Subcutaneous abdominal adipose tissue (tissue), 5 donors: ENCODE results near the gene CBLN3.
"Not testable (repeated sequence)": the region's sequence is repeated elsewhere in the genome, so short reads cannot be mapped to it uniquely, and the experiment has no call there.

Experiments
- H3K27ac ChIP-seq: one replicate; pipeline ENCODE4 v1.7.0; 2013; ENCODE audit warnings: low read depth, mild to moderate bottlenecking, inconsistent platforms, low read length, moderate library complexity
- H3K27me3 ChIP-seq, 5 donors: one replicate each; pipeline ENCODE4 v1.7.0; 2013; ENCODE audit warnings: low read length in 5 of 5, inconsistent platforms in 1 of 5; ENCODE audit not compliant: control insufficient read depth in 5 of 5, insufficient read depth in 4 of 5
- H3K36me3 ChIP-seq, 5 donors: one replicate each; pipeline ENCODE4 v1.7.0; 2013; ENCODE audit warnings: low read length in 5 of 5; ENCODE audit not compliant: control insufficient read depth in 5 of 5, insufficient read depth in 5 of 5
- H3K4me1 ChIP-seq, 5 donors: one replicate each; pipeline ENCODE4 v1.7.0; 2013; ENCODE audit warnings: low read length in 5 of 5, mild to moderate bottlenecking in 3 of 5, moderate library complexity in 1 of 5; ENCODE audit not compliant: control insufficient read depth in 5 of 5, insufficient read depth in 5 of 5
- H3K4me3 ChIP-seq, 5 donors: one replicate each; pipeline ENCODE4 v1.7.0; 2013; ENCODE audit warnings: low read length in 5 of 5, low read depth in 1 of 5
- H3K9ac ChIP-seq, 5 donors: one replicate each; pipeline ENCODE4 v1.7.0; 2013; ENCODE audit warnings: low read length in 5 of 5, mild to moderate bottlenecking in 4 of 5, moderate library complexity in 3 of 5
- H3K9me3 ChIP-seq, 5 donors: one replicate each; pipeline ENCODE4 v1.7.0; 2013; ENCODE audit warnings: low read length in 5 of 5; ENCODE audit not compliant: control insufficient read depth in 5 of 5
- donor health status: healthy.
- donor health status: healthy.
- donor health status: healthy.
- donor health status: healthy.
- donor health status: healthy.

The CBLN3 gene

GRCh38 chr14:24395609-24396582, 33.6 kb downstream of the CBLN3 start:
- H3K36me3 ChIP-seq, result no peaks in the 10 kb centered on the region
- H3K4me1 ChIP-seq, result peaks cover 1 to 28% (median 20%) of the 10 kb centered on the region in 5 donors
- H3K27ac ChIP-seq, result no peak overlapping the region
- peaks cover 0 to 8% (median 4%) of the 10 kb centered on the region in 5 donors for H3K27me3 ChIP-seq
- no peak overlapping the region for H3K9ac ChIP-seq
- no peaks in the 10 kb centered on the region for H3K9me3 ChIP-seq
- H3K4me3 ChIP-seq, result no peak overlapping the region

DNA sequence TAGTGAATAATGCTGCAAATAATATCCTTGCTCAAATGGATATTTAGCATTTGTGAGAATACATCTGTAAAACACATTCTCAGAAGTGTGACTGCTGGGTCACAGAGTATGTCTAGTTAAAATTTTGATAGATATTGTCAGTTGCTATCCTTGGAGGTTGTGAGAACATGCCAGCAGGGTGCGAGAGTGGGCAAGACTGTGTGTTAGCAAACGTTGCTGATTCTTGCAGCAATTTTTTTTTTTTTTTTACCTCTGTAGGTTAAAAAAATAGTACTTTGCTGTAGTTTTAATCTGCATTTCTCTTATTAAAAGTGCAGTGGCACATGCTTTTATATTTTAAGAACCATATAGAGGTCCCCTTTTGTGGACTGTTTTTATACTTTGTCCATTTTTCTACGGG, 35.2 kb downstream of the CBLN3 start:
- peaks cover 0 to 8% (median 4%) of the 10 kb centered on the region in 5 donors for H3K27me3 ChIP-seq
- H3K9me3 ChIP-seq, result no peaks in the 10 kb centered on the region
- no peak overlapping the region for H3K4me3 ChIP-seq
- no peak overlapping the region for H3K27ac ChIP-seq
- H3K36me3 ChIP-seq, result no peaks in the 10 kb centered on the region
- H3K9ac ChIP-seq, result no peak overlapping the region
- peaks cover 0 to 13% (median 8%) of the 10 kb centered on the region in 5 donors for H3K4me1 ChIP-seq

GRCh38 chr14:24392325-24393091, 37.0 kb downstream of the CBLN3 start:
- Histone ChIP-seq H3K4me1 (peaks cover 0 to 8% (median 0%) of the 10 kb centered on the region in 5 donors), H3K9ac (no peak overlapping the region), H3K36me3 (no peaks in the 10 kb centered on the region), H3K9me3 (no peaks in the 10 kb centered on the region), H3K27me3 (peaks cover 0 to 8% (median 4%) of the 10 kb centered on the region in 5 donors), H3K27ac (no peak overlapping the region), H3K4me3 (no peak overlapping the region)

DNA sequence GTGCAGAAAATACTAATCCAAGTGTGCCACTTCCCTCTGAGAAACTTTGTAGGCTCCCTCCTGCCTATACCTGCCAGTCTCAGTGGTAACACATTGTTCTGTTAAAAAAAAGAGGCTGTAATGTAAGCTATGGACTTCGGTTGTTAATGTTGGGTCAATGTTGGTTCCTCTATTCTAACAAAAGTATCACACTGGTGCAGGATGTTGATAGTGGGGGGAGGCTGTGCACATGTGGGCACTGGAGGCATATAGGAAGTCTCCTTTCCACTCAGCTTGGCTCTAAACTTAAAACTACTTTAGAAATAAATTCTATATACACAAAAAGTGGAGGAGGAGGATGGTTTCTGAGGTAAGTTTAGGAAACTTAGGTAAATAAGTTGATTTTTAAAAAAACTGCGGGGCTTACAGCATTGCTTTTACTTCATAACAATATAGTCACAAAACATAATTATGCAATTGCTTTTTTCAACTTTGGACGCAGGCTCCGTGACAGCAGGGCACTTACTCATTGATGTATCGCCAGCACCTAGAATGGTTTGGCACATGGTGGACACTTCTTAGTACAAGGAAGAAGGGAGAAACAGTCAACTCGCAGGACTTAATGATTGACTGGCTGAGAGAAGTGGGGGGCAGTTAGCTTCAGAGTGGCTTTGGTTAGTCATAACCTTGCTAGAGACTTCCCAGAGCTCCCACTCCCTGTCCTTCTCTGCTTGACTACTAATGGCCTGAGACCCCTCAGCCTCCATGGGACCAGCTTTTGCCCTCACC, 38.6 kb downstream of the CBLN3 start:
- Histone ChIP-seq H3K9ac (no peak overlapping the region), H3K36me3 (no peaks in the 10 kb centered on the region), H3K27me3 (peaks cover 0 to 8% (median 4%) of the 10 kb centered on the region in 5 donors), H3K9me3 (no peaks in the 10 kb centered on the region), H3K4me3 (no peak overlapping the region), H3K4me1 (peaks cover 0 to 8% (median 0%) of the 10 kb centered on the region in 5 donors), H3K27ac (no peak overlapping the region)

GRCh38 chr14:24389226-24389848, 40.1 kb downstream of the CBLN3 start:
- Histone ChIP-seq H3K36me3 (no peaks in the 10 kb centered on the region), H3K9ac (no peak overlapping the region), H3K9me3 (no peaks in the 10 kb centered on the region), H3K4me3 (no peak overlapping the region), H3K27ac (no peak overlapping the region), H3K27me3 (peaks cover 0 to 8% (median 4%) of the 10 kb centered on the region in 5 donors), H3K4me1 (peaks cover 0 to 8% (median 0%) of the 10 kb centered on the region in 5 donors)

DNA sequence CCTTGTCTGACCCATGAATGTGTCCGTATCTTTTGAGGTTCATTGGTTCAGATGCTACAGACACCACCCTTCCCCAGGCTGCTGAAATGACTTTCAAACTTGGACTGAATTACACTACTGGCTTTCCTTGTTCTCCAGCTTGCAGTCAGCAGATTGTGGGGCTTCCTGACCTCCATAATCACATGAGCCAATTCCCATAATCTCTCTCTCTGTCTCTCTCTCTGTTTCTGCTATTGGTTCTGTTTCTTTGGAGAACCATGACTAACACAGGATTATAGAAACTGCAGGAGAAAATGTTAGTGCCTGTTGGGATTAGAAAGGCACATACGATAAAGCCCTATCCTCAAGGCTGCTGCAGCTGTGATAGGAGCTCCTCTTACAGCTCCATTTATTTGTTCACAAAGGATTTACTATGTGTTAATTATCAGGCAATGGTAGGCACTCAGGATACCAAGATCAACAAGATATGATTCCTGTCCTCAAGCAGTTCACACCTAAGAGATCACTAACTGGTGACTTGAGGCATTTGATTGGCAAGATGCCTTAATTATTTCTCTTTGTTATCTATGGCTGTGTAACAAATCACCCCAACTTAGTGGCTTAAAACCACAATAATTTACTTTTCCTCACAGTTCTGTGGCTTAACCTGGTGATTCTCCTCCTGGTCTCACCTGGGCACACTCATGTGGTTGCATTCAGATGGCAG, 40.8 kb downstream of the CBLN3 start:
- no peak overlapping the region for H3K9ac ChIP-seq
- peaks cover 0 to 9% (median 5%) of the 10 kb centered on the region in 5 donors for H3K27me3 ChIP-seq
- H3K9me3 ChIP-seq, result no peaks in the 10 kb centered on the region
- H3K27ac ChIP-seq, result no peak overlapping the region
- no peak overlapping the region for H3K4me3 ChIP-seq
- no peaks in the 10 kb centered on the region for H3K36me3 ChIP-seq
- H3K4me1 ChIP-seq, result peaks cover 0 to 8% (median 0%) of the 10 kb centered on the region in 5 donors

DNA sequence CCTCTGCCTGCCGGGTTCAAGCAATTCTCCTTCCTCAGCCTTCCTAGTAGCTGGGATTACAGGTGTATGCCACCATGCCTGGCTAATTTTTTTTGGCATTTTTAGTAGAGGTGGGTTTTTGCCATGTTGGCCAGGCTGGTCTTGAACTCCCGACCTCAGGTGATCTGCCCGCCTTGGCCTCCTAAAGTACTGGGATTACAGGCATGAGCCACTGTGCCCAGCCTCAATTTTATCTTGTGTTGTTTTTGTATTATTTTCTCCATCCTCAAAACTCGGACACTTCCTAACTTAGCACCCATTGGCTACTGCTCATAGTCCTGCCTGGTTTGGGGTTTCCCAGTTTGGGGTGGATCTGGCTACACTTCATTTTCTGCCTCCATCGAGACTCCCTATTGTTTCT, 41.9 kb downstream of the CBLN3 start:
- H3K4me3 ChIP-seq, H3K36me3 ChIP-seq, H3K9ac ChIP-seq, H3K9me3 ChIP-seq, H3K27ac ChIP-seq, H3K4me1 ChIP-seq, H3K27me3 ChIP-seq: not testable (repeated sequence)

- no peak overlapping the region for H3K4me3 ChIP-seq
- peaks cover 0 to 8% (median 0%) of the 10 kb centered on the region in 5 donors for H3K4me1 ChIP-seq
- peaks cover 0 to 9% (median 5%) of the 10 kb centered on the region in 5 donors for H3K27me3 ChIP-seq
- H3K36me3 ChIP-seq, result no peaks in the 10 kb centered on the region
- H3K9me3 ChIP-seq, result no peaks in the 10 kb centered on the region
- no peak overlapping the region for H3K9ac ChIP-seq
- H3K27ac ChIP-seq, result no peak overlapping the region
These were observed 42.5 kb downstream of the CBLN3 start for GRCh38 chr14:24387009-24387345.

GRCh38 chr14:24385524-24385923, 43.9 kb downstream of the CBLN3 start:
- peaks cover 0 to 8% (median 0%) of the 10 kb centered on the region in 5 donors for H3K27me3 ChIP-seq
- no peaks in the 10 kb centered on the region for H3K9me3 ChIP-seq
- no peak overlapping the region for H3K27ac ChIP-seq
- no peaks in the 10 kb centered on the region for H3K36me3 ChIP-seq
- H3K4me1 ChIP-seq, result peaks cover 0 to 8% (median 0%) of the 10 kb centered on the region in 5 donors
- H3K4me3 ChIP-seq, result no peak overlapping the region
- H3K9ac ChIP-seq, result no peak overlapping the region
